ENCODE measurements around the gene CDC25B.

CDC25B gene

DNA sequence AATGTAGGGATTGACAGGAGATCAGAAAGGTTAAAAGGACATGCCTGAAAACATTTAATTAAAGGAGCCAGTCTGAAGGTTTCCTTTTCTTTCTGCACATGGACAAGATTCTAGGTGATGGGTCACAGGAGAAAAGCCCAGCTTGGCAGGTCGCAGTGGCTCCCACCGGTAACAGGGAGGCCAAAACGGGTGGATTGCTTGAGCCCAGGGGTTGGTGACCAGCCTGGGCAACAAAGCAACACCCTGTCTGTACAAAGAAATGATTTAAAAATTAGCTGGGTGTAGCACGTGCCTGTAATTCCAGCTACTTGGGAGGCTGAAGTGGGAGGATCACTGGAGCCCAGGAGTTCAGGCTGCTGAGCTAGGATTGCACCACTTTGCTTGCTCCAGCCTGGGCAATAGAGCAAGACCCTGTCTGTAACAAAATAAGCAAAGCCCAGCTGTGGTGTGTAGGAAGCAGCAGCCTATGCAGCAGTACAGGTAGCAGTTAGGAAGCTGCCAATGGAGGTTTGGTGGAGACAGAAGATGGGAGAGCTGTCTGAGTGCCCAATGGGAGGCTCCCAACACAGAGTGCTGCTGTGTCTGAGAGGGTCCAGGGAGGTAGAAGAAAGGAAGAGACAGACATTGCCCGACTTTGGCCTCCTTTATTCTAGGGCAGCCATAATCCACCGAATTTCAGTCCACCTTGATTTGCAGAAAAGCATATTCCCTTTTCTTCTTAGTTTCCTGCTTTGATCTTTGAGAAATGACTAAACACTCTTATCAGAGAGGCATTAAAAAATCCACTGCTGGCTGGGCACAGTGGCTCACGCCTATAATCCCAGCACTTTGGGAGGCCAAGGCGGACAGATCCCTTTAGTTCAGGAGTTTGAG lies 17.1 kb downstream of the CDC25B start:
- TF ChIP-seq, protein P1, sequence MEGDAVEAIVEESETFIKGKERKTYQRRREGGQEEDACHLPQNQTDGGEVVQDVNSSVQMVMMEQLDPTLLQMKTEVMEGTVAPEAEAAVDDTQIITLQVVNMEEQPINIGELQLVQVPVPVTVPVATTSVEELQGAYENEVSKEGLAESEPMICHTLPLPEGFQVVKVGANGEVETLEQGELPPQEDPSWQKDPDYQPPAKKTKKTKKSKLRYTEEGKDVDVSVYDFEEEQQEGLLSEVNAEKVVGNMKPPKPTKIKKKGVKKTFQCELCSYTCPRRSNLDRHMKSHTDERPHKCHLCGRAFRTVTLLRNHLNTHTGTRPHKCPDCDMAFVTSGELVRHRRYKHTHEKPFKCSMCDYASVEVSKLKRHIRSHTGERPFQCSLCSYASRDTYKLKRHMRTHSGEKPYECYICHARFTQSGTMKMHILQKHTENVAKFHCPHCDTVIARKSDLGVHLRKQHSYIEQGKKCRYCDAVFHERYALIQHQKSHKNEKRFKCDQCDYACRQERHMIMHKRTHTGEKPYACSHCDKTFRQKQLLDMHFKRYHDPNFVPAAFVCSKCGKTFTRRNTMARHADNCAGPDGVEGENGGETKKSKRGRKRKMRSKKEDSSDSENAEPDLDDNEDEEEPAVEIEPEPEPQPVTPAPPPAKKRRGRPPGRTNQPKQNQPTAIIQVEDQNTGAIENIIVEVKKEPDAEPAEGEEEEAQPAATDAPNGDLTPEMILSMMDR (IDR thresholded peaks at IDR 0.05; ENCODE audit: low read depth, low read length), result no peak
- DNase-seq (ENCODE audit: low read depth in 2 of 2), result no peak
- no peak overlapping the region for H3K4me3 ChIP-seq (replicated peaks in 1 of 2; ENCODE audit: low read depth in 2 of 2, low read length in 2 of 2)

- TF ChIP-seq, protein P1 (IDR thresholded peaks at IDR 0.05; ENCODE audit: low read depth, low read length), result no peak
- no peak overlapping the region for H3K4me3 ChIP-seq (replicated peaks in 1 of 2; ENCODE audit: low read depth in 2 of 2, low read length in 2 of 2)
- DNase-seq (ENCODE audit: low read depth in 2 of 2), result no peak
Observed at GRCh38 chr20:3813848-3814581, 17.9 kb downstream of the CDC25B start.

GRCh38 chr20:3814928-3815495 lies 18.9 kb downstream of the CDC25B start:
- TF ChIP-seq, protein P1 (IDR thresholded peaks at IDR 0.05; ENCODE audit: low read depth, low read length), result no peak
- no peak for DNase-seq (ENCODE audit: low read depth in 2 of 2)

DNA sequence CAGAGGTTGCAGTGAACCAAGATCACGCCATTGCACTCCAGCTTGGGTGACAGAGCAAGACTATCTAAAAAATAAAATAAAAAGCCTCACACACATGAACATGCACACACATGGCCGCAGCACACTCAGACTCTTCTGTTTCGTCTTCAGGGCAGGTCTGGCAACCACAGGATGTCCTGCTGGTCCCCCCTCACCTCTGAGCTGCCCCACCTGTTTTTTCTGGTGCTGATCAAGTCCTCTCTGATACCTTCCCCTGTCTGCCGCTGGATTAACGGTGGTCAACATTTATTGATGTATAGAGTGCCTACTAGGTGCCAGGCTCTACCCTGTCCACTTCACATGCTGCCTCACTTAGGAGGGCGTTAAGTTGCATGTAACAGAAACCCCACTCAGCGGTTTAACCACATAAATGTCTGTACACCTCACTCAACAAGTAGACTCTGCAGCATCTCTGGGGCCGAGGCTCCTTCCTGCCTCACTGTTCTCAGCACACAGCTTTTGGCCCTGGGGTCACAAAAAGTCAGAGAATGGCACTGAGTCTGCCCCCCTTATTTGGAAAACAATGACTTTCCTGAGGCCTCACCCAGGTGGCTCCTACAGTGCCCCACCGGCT lies 19.7 kb downstream of the CDC25B start:
- DNase-seq (ENCODE audit: low read depth in 2 of 2), result no peak
- H3K4me3 ChIP-seq (replicated peaks in 1 of 2; ENCODE audit: low read depth in 2 of 2, low read length in 2 of 2), result no peak overlapping the region
- TF ChIP-seq, protein P1 (IDR thresholded peaks at IDR 0.05; ENCODE audit: low read depth, low read length), result no peak

More at GRCh38 chr20:3814928-3815495, 18.9 kb downstream of the CDC25B start:
- no peak overlapping the region for H3K4me3 ChIP-seq (replicated peaks in 1 of 2; ENCODE audit: low read depth in 2 of 2, low read length in 2 of 2)

DNA sequence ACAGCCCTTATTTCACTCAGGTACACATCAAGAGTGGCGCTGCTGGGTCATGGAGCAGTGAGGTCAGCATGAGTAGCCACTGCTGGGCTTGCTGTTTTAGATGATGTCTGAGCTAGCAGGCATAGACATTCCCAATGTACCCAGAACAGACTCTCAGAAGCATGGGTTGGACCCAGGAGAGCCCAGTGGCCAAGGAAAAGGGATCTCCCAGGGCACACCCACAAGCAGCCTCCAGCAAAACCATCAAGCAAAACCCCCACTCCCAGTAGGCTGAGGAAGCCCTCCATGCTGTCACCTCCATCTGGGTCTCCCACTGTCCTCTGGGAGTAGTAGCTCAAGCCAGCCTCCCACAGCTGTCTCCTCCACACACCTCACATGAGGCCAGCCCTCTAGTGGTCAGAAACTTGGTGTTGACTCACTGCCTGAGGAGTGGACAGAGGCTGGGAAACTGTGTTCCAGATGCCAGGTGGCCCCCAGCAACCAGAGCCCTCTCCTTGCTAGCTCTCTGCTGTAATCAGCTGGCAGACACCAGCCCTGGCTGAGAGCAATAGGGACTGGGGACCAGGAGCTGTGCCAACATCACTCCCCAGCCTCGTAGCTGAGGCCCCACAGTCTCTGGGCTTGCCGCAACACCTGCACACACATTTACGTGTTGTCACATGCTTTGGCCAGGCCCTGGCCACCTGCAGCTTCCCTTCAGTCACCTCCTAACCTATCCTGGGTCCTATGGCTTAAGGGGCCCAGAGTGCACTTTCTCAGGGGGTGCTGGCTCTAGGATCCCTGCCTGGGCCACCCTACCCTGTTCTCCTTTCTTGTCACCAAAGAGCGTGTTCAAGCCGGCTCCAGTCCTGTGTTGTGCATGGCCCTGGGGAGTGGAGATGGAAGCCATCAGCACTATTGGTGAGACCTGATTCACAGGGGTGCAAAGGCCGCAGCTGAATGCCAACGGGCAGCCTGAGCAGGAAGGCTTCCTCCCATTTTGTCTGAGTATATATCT lies 22.3 kb downstream of the CDC25B start:
- TF ChIP-seq, protein P1 (IDR thresholded peaks at IDR 0.05; ENCODE audit: low read depth, low read length), result peak; percentile 81
- H3K4me3 ChIP-seq (replicated peaks in 1 of 2; ENCODE audit: low read depth in 2 of 2, low read length in 2 of 2), result no peak overlapping the region
- DNase-seq (ENCODE audit: low read depth in 2 of 2), result peak; percentile 86 to 89

Measured in cardiac fibroblast (primary cell).